Measurements from ENCODE around the gene KRTAP2-4. TPM values are rescaled to one million over a fixed set of nuclear protein-coding genes. Genes with fewer than 3 reads are reported as not detected.
"Not testable (repeated sequence)": the region's sequence is repeated elsewhere in the genome, so short reads cannot be mapped to it uniquely, and the experiment has no call there.

KRTAP2-4 gene
- total RNA-seq, 2 experiments from 2014 or later: not detected

- H3K36me3 Mint-ChIP-seq; H3K4me1 Mint-ChIP-seq (ENCODE audit: low read depth); DNase-seq; H3K9me3 Mint-ChIP-seq; intact Hi-C loops (cut with micrococcal nuclease); H3K27ac Mint-ChIP-seq; H3K4me3 Mint-ChIP-seq; POLR2A ChIA-PET: not testable (repeated sequence)
- CTCF ChIA-PET: interaction anchor here (0.6 kb wide), 1 partner anchor 8 kb away, joined by 3 read pairs; no protein-coding TSS in a partner anchor
- H3K27me3 Mint-ChIP-seq: peaks cover 24% of the 10 kb centered on the region
These were observed 18.8 kb downstream of the KRTAP2-4 start, which contains the start of gene KRTAP2-1 for GRCh38 chr17:41046735-41047465. Gene KRTAP2-1, minus strand, starts transcription at chr17:41047316. Its CDS starts 49 bp downstream, at chr17:41047267.

- Mint-ChIP-seq H3K4me1 (ENCODE audit: low read depth) (no peaks in the 10 kb centered on the region), H3K36me3 (no peaks in the 10 kb centered on the region), H3K9me3 (peaks cover 6% of the 10 kb centered on the region), H3K4me3 (no peak overlapping the region), H3K27ac (no peak overlapping the region), H3K27me3 (peaks cover 21% of the 10 kb centered on the region)
- CTCF ChIA-PET: no interaction called here
- POLR2A ChIA-PET: no interaction called here
- intact Hi-C loops (cut with micrococcal nuclease): no loop called here
- no peak for DNase-seq
These were observed 22.7 kb downstream of the KRTAP2-4 start for GRCh38 chr17:41042953-41043352.

GRCh38 chr17:41040783-41041571 lies 24.7 kb downstream of the KRTAP2-4 start, which contains the start of gene KRTAP1-1:
Gene KRTAP1-1, minus strand, starts transcription at chr17:41041450. Its CDS starts 53 bp downstream, at chr17:41041397.
- CTCF ChIA-PET; H3K4me1 Mint-ChIP-seq (ENCODE audit: low read depth); DNase-seq: not testable (repeated sequence)

GRCh38 chr17:41037853-41038350 lies 27.8 kb downstream of the KRTAP2-4 start:
- DNase-seq: no peak
- no peak overlapping the region for H3K27ac Mint-ChIP-seq
- ChIA-PET POLR2A (no interaction called here), CTCF (no interaction called here)
- no peaks in the 10 kb centered on the region for H3K9me3 Mint-ChIP-seq
- H3K36me3 Mint-ChIP-seq: no peaks in the 10 kb centered on the region
- no peaks in the 10 kb centered on the region for H3K4me1 Mint-ChIP-seq (ENCODE audit: low read depth)
- peaks cover 10% of the 10 kb centered on the region for H3K27me3 Mint-ChIP-seq
- intact Hi-C loops (cut with micrococcal nuclease): no loop called here
- no peak overlapping the region for H3K4me3 Mint-ChIP-seq

More at GRCh38 chr17:41040783-41041571, 24.7 kb downstream of the KRTAP2-4 start, which contains the start of gene KRTAP1-1:
- H3K4me3 Mint-ChIP-seq; H3K27ac Mint-ChIP-seq; POLR2A ChIA-PET; H3K36me3 Mint-ChIP-seq; H3K9me3 Mint-ChIP-seq; intact Hi-C loops (cut with micrococcal nuclease): not testable (repeated sequence)
- H3K27me3 Mint-ChIP-seq: peaks cover 15% of the 10 kb centered on the region

GRCh38 chr17:41034346-41034935 lies 31.2 kb downstream of the KRTAP2-4 start, which contains the start of gene KRTAP1-3:
Gene KRTAP1-3, minus strand, starts transcription at chr17:41034874. Its CDS starts 53 bp downstream, at chr17:41034821.
- POLR2A ChIA-PET; H3K36me3 Mint-ChIP-seq; H3K27ac Mint-ChIP-seq; CTCF ChIA-PET; H3K4me3 Mint-ChIP-seq; H3K4me1 Mint-ChIP-seq (ENCODE audit: low read depth); H3K9me3 Mint-ChIP-seq; intact Hi-C loops (cut with micrococcal nuclease); DNase-seq; H3K27me3 Mint-ChIP-seq: not testable (repeated sequence)

- no peaks in the 10 kb centered on the region for H3K9me3 Mint-ChIP-seq
- POLR2A ChIA-PET: interaction anchor here (0.6 kb wide), 1 partner anchor 95 kb away, joined by 3 read pairs; no protein-coding TSS in a partner anchor
These were observed 35.9 kb downstream of the KRTAP2-4 start, which contains the start of gene KRTAP1-4 for GRCh38 chr17:41029633-41030245. Gene KRTAP1-4, minus strand, starts transcription at chr17:41030195. Its CDS starts 117 bp downstream, at chr17:41030078.

GRCh38 chr17:41026715-41027471 lies 38.8 kb downstream of the KRTAP2-4 start, which contains the start of gene KRTAP1-5:
Gene KRTAP1-5, minus strand, starts transcription at chr17:41027208. Its CDS starts 53 bp downstream, at chr17:41027155.
- Mint-ChIP-seq H3K9me3 (no peaks in the 10 kb centered on the region), H3K27ac (no peak within 1 kb of the TSS), H3K4me1 (ENCODE audit: low read depth) (no peaks in the 10 kb centered on the region), H3K27me3 (peaks cover 19% of the 10 kb centered on the region), H3K4me3 (no peak within 1 kb of the TSS), H3K36me3 (no peaks in the 10 kb centered on the region)
- intact Hi-C loops (cut with micrococcal nuclease): no loop called here
- no peak for DNase-seq
- ChIA-PET POLR2A (no interaction called here), CTCF (no interaction called here)

More at GRCh38 chr17:41029633-41030245, 35.9 kb downstream of the KRTAP2-4 start, which contains the start of gene KRTAP1-4:
- CTCF ChIA-PET: no interaction called here
- no peak within 1 kb of the TSS for H3K27ac Mint-ChIP-seq
- no peaks in the 10 kb centered on the region for H3K36me3 Mint-ChIP-seq
- intact Hi-C loops (cut with micrococcal nuclease): no loop called here
- DNase-seq: no peak
- no peak within 1 kb of the TSS for H3K4me3 Mint-ChIP-seq
- H3K4me1 Mint-ChIP-seq (ENCODE audit: low read depth): no peaks in the 10 kb centered on the region
- H3K27me3 Mint-ChIP-seq: peaks cover 19% of the 10 kb centered on the region

- peaks cover 21% of the 10 kb centered on the region for H3K27me3 Mint-ChIP-seq
- no peaks in the 10 kb centered on the region for H3K36me3 Mint-ChIP-seq
- ChIA-PET CTCF (no interaction called here), POLR2A (no interaction called here)
- no peak overlapping the region for H3K27ac Mint-ChIP-seq
- H3K9me3 Mint-ChIP-seq: no peaks in the 10 kb centered on the region
- no peak overlapping the region for H3K4me3 Mint-ChIP-seq
- intact Hi-C loops (cut with micrococcal nuclease): no loop called here
- no peak for DNase-seq
- no peaks in the 10 kb centered on the region for H3K4me1 Mint-ChIP-seq (ENCODE audit: low read depth)
These were observed 41.0 kb downstream of the KRTAP2-4 start for GRCh38 chr17:41024697-41025096.

GRCh38 chr17:41020336-41020735 lies 45.3 kb downstream of the KRTAP2-4 start:
- Mint-ChIP-seq H3K27ac (no peak overlapping the region), H3K4me1 (ENCODE audit: low read depth) (no peaks in the 10 kb centered on the region), H3K36me3 (no peaks in the 10 kb centered on the region), H3K4me3 (no peak overlapping the region), H3K27me3 (peaks cover 5% of the 10 kb centered on the region), H3K9me3 (no peaks in the 10 kb centered on the region)
- CTCF ChIA-PET: interaction anchor here (0.5 kb wide), 1 partner anchor 146 kb away, joined by 3 read pairs; no protein-coding TSS in a partner anchor
- POLR2A ChIA-PET: no interaction called here
- no peak for DNase-seq
- intact Hi-C loops (cut with micrococcal nuclease): no loop called here

- Mint-ChIP-seq H3K36me3 (no peaks in the 10 kb centered on the region), H3K4me3 (no peak overlapping the region), H3K27ac (no peak overlapping the region), H3K27me3 (peaks cover 5% of the 10 kb centered on the region), H3K4me1 (ENCODE audit: low read depth) (no peaks in the 10 kb centered on the region), H3K9me3 (no peaks in the 10 kb centered on the region)
- DNase-seq: no peak
- ChIA-PET CTCF (no interaction called here), POLR2A (no interaction called here)
- intact Hi-C loops (cut with micrococcal nuclease): no loop called here
These were observed 46.3 kb downstream of the KRTAP2-4 start for GRCh38 chr17:41019415-41019814.

GRCh38 chr17:41018541-41018940 lies 47.1 kb downstream of the KRTAP2-4 start:
- Mint-ChIP-seq H3K4me1 (ENCODE audit: low read depth) (no peaks in the 10 kb centered on the region), H3K36me3 (no peaks in the 10 kb centered on the region), H3K9me3 (no peaks in the 10 kb centered on the region), H3K27me3 (peaks cover 5% of the 10 kb centered on the region), H3K4me3 (no peak overlapping the region), H3K27ac (no peak overlapping the region)
- intact Hi-C loops (cut with micrococcal nuclease): no loop called here
- ChIA-PET CTCF (no interaction called here), POLR2A (no interaction called here)
- no peak for DNase-seq
